Epidermal melanocyte (primary cell): ENCODE data around the gene CCDC69.
"Not testable (repeated sequence)": the region's sequence is repeated elsewhere in the genome, so short reads cannot be mapped to it uniquely, and the experiment has no call there.

Experiments used
- DNase-seq: peaks from one replicate; pipeline ENCODE4 v3.0.0; 2011; ENCODE audit warnings: low spot score; ENCODE audit not compliant: insufficient read length

The CCDC69 gene

DNA sequence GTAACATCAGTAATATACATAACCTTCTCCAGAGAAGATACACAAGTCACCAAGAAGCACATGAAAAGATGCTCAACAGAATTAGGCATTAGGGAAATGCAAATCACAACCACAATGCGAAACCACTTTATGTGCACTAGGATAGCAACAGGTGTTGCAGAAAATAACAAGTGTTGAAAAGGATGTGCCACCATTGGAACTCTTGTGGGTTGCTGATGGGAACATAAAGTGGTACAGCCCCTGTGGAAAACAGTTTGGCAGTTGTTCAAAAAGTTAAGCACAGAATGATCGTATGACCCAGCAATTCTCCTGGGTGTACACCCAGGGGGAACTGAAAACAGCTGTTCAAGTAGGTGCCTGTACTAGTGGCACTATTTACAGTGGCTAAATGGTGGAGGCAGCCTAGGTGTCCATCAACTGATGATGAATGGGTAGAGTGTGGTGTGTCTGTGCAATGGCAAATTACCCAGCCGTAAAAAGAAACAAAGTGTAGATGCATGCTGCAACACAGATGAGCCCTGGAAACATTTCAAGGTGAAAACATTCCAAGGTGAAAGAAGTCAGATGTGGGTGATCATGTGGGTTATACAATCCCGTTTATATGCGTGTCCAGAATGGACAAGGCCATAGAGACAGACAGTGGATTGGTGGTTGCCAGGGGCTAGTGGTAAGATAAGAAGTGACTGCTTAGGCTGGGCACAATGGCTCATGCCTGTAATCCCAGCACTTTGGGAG, 27.2 kb downstream of the CCDC69 start:
- DNase-seq = no peak

DNA sequence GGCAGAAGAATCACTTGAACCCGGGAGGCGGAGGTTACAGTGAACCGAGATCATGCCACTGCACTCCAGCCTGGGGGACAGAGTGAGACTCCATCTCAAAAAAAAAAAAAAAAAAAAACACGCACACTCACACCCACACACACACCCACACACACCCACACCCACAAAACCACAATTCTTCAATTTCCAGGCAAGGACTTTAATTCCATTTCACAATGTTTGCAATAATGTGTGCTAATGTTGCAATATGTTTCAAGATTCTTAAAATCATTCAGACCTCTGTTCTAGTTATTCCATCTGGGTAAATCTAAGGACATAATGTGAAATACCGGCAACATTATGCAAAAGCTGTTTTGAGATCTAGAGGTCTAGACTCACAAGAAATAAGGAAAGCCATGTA, 28.3 kb downstream of the CCDC69 start:
- DNase-seq = no peak

DNA sequence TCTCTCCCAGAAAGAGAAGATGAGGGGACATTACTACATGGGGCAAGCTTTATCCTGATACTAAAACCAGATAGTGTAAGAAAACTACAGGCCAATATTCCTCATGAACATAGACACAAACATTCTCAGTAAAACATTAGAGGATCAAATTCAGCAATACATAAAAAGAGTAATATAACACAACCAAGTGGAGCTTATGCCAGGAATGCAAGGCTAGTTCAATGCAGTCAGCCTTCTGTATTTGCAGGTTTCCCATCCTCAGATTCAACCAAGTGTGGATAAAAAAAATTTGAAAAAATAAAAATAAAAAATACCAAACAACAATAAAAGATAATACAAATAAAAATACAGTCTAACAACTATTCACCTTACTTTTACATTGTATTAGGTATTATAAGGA, 31.3 kb downstream of the CCDC69 start:
- no peak for DNase-seq

DNA sequence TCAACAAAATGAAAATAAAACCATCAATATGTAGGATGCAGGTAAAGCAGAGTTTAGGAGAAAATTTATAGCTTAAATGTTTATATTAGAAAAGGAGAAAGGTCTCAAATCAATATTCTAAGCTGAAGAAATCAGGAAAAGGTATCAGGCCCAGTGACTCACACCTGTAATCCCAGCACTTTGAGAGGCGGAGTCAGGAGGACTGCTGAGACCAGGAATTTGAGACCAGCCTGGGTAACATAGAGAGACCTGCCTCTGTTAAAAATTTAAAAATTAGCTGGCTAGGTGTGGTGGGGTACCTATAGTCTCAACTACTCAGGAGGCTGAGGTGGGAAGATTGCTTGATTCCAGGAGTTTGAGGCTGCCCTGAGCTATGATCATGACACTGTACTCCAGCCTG, 32.2 kb downstream of the CCDC69 start:
- DNase-seq = no peak

DNA sequence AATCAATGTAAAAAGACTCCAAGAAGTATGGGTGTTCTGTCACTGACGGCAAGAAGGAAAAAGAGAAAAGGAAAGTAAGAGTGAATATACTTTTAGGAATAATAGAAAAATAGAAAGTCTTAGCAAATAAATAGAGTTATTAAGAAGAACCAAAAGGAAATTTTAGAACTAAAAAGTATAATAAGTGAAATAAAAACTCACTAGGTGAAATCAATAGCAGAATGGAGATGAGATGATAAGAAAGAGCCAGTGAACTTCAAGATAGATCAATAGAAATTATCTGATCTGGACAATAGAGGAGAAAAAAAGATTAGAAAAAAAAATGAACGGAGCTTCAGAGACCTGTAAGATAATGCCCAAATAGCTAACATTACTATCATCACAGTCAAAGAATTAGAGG, 34.7 kb downstream of the CCDC69 start:
- no peak for DNase-seq

DNA sequence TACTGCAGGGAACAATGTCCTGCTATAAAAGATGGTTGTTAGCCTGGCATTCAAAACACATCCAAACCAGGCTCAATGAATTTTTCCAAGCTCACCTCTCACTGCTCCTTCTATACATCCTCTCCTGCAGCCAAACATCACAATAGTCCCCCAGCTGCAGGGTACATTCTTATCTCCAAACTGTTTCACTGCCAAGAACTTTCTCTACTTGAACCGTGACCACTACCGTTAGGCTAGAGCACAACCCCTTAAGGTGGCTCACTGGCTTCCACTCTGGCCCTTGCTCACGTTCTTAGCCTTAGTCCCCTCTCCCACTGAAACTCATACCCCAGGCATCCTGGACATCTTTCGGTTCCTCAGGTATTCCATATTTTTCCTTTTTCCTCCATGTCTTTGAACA, 37.4 kb downstream of the CCDC69 start:
- no peak for DNase-seq

DNA sequence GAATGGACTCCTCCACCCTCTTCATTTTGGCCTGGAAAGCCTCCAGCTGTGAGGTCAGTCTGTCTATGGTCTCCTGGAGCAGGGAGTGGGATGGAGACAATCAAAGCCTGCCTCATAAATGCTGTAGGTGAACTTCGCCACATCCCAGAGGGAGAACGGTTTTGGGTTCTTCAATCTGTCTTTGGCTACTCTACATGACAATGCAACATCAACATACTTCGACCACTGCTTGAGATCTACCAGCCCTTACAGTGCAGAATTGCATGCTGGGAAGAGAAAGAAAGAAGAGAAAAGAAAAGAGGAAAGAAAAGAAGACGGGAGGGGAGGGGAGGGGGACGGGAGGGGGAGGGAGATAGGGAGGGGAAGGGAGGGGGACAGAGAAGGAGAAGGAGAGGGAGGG, 37.8 kb downstream of the CCDC69 start:
- no peak for DNase-seq

DNA sequence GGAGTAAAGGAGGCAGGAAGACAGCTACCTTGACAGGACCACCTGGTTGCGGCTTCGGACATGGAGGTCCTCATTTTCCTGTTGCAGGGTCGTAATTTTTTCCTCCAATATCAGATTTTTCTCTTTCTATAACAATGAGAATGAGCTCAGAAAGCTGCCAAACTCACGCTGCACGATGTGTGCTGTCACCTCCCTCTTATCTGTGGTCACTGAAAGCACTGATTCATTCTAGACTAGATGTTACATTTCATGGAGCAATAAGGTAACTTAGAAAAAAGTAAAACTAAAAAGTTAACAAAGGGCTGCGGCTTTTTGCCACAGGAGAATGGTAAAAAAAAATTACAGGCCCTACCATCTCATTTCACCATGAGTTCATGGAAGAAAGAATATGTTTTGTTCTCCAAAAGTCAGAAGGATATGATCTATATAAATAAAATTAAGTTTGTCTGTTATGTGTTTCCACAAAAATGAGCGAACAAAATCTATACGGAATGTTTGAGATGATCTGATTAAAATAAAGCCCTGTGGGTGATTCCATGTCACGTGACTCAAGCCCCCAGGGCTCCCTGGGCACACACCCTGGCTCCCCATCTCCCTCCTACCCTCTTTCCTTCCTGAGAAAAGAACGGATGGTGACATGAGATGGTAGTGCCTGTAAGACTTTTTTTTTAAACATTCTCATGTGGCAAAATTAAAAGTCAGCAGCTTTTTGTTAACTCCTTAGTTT, 39.4 kb downstream of the CCDC69 start:
- no peak for DNase-seq

DNA sequence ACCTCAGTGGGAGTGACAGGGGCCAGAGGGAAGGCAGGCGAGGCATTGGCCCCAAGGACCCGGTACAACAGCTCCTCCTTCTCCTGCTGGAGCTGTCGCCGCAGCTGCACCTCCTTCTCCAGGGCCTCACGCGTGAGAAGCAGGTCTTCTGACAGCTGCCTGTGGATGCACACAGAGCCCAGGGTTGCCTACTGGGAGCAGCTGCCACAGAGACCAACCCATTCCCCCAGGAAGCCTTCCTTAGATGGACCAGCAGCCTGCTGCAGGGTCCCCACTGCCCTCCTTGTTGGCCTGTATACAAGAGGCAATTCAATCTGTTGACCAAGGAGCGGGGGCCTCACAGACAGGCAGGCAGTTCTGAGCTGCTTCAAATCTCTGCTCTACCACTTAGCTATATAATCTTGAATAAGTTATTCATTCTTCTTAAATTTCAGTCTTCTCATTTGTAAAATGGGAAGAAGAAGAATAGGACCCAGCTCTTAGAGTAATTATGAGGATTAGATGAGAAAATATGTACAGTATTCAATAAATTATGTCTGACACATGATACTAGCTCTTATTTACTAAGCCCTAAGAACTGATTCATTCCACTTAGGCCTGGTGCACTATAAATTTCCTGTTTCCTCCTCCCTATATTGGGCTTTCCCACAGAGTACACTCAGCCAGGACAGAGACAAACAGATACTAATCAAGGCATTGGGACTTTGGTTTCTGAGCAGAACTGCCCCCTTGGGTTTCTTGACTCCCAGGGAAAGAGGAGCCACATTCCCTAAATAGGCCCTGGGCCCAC, 40.2 kb downstream of the CCDC69 start:
- no peak for DNase-seq

DNA sequence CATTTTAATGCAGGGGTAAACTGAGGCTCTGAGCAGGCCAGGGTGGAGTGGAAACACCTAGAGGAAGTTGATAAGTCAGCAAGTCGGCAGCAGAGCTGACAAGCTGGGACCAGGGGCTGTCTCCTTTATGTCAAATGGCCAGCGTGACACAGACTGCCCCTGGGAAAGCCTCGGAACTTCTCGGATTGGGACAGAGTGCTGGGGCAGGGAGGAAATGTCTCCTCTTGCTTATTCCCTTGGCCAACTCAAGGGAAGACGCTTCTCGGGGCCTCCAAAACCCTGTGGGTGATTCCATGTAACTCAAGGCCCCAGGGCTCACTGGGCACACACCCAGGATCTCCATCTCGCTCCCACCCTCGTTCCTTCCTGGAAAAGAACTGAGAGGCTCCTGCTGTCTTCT, 40.9 kb downstream of the CCDC69 start:
- no peak for DNase-seq

DNA sequence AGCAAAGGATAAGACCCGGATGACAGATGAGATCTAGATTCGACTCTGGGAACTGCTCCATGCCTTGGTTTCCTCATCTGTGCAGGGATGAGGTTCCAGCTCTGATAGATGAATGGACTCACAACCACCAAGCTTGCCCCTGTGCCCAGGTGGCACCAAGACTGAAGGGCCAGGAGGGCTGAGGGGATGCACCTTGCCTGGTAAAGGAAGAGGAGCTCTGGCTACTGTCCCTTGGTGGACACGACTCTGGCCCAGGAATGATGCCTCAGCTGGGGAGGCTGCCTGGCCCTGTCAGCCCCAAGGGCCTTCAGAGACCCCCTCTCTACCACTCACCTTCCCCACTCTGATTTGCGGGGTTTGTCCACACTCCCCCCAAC, 41.4 kb downstream of the CCDC69 start:
- no peak for DNase-seq

DNA sequence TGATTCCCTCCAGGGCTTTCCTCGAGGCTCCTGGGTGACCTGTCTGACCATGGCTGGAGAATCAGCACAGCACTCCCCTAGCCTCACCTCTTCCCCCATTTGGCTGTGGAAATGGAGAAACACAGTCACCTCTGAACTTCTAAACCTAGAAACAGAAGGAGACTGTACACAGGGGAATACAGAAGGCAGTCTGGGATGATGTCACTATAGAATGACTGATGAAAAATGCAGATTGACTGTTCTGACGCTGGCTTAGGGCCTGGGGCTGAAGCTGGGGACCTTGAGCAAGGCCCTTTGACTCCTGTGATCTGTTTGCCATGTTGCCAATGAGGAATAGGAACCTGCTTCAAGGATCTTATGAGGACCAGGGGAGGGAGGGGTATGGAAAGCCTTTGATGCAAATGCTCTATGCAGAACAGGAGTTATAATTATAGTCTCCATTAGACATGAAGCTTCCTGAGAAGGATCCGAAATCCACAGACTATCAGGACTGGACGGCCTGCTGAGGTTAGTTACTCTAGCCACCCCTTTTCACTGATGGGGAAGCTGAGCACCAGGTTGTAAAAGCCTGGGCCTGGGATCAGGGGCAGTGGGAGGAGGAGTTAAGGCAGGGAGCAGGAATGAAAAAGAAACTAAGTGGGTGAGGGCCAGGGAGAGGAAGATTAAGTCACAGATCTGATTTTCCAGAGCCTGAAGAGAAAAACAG, 41.9 kb downstream of the CCDC69 start:
- DNase-seq = no peak

DNA sequence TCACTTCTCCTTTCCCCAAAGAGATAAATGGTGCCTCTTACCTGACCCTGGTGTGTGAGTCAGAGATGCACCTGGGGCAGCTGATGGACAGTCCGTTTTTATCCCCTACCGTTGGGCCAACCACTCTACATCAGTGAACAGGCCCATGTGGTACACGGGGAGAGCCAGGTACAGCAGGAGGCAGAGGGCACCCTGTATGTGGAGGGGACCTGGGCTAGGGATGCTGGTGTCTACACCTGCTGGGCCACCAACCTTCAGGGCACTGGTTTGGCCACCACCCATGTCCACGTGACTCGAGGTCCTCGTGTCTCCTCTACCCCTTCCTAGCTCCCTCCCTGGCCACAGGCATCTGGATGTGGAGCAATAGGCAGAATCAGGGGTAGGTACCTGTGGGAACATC, 43.6 kb downstream of the CCDC69 start:
- no peak for DNase-seq

DNA sequence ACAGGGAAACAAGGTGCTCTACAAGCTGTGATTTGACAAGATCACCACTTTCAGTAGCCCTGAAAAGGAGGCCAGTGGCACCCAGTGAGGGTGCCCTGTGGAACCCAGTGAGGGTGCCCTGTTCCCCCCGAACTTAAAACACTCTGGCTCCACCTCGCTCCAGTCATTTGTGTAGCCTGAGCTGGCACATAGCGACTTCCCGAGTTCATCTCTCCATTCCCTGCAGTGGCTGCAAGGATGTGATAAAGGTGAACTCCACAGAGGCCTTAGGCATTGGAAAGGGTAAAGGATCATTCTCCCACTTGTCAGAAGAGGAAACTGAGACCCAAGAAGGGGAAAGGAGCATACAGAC, 44.4 kb downstream of the CCDC69 start:
- no peak for DNase-seq

DNA sequence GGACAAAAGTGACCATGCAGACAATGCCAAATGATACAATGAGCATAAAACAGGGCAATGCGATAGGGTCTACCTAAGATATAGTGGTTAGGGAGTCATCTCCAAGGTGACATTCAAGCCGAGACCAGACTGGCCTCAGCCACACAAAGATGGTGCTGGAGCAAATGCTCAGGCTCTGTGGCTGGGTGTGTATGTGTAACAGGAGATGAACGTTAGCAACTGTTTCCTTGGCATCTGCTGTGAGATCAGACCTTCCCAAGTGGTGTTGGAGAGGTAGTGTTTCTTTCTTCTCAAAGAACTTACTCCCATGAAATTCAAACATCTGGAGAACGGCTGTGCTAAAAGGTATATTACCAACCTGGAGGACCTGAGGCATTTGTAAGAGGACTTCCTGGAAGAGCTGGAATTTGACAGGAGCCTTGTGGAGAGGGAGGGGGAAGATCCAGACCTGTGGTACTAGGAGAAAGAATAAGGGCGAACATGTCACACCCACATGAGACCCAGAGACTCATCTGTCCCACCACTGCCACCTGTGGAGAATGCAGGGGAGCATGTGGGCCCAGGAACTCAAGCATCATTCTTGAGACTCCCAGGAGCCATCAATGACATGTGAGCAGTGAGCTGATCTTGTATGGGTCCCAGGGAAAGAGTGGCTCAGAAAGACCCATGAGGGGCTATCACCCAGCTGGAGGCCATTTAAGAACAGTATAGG, 45.0 kb downstream of the CCDC69 start:
- no peak for DNase-seq

DNA sequence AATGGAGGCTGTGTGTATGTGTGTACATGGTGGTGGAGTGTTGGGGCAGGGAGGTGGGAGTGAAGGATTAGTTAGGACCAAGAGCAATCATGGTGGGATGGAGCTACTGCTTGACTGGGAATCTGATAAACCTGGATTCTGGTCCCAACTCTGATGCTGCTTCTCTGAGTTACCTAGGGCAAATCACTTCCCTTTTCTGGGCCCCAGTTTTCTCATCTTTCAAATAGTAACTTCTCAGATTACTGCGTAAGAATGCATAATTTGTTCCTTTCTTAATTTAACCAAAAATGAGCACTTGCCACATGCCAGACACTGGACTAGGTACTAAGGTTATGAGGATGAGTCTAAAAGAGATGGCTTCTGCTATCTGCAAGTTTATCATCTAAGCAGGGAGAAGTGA, 45.5 kb downstream of the CCDC69 start:
- DNase-seq = no peak

DNA sequence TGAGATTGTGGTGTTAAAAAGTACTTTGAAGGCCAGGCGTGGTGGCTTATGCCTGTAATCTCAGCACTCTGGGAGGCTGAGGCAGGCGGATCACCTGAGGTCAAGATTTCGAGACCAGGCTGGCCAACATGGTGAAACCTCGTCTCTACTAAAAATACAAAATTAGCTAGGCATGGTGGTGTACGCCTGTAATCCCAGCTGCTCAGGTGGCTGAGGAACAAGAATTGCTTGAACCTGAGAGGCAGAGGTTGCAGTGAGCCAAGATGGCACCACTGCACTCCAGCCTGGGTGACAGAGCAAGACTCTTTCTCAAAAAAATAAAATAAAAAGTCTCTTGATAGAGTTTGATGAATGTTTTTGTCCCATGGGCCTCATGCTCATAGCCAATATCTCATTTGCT, 47.6 kb downstream of the CCDC69 start:
- DNase-seq = not testable (repeated sequence)

DNA sequence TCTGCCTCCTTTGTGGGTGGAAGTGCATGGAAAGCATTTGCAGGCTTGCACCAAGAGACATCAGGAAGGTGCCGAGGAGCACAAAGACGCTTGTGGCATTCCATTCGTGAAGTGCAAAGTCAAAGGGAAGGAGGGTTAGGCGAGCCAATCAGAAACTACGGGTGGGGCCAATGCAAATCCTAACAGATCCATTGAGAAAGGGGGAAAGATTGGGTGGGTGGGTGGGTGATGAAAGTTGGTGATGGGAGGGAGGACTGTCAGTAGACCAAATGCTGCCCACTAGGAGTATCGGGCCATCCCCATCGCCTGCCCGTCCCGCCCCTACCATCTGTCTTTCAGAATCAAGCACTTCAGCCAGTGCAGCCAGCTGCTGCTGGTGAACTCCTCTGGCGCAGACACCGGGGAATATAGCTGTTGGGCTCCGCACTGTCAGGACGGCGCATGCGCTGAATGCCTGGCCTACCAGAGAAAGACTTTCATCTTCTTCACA, 49.2 kb downstream of the CCDC69 start:
- DNase-seq = no peak

DNA sequence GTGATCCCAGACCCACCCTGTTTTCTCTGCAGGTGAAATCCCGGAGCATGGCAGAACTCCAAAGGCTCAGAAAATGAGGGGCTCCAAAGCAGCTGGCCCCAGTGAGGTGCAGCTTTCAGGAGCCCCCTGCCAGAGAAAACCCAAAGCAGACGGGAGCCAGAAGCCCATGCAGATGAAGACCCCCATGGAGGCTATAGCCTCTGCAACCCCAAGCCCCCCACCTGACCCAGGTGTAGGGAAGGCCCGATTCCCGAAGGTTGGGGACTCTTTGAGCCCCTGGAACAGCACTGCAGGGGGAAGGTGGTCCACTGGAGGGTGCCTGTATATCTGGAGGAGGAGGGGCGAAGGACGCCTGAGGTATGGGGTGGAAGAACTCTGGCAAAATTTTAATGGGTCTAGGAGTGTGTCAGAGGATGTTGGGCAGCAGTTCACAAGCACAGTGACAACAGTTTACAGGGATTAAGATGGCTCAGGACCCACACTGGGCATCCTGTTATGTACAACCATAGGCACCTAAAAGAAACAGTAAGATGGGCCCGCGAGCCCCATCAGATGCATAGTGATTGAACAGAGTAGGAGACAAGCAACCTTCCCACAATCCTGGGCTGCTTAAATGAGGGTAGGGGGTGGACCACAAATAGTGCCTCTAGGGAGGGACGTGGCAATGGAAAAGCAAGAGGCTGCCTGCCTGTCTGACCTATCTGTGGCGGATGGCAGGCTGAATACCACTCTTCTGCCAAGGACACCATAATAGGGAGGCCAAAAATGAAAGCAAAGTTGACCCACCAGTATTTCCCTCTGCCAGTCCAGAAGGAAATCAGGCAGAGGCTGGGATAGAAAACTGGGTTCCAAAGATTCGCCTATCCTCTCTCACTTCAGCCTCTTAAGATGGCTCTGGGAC, 49.9 kb downstream of the CCDC69 start:
- DNase-seq = no peak

DNA sequence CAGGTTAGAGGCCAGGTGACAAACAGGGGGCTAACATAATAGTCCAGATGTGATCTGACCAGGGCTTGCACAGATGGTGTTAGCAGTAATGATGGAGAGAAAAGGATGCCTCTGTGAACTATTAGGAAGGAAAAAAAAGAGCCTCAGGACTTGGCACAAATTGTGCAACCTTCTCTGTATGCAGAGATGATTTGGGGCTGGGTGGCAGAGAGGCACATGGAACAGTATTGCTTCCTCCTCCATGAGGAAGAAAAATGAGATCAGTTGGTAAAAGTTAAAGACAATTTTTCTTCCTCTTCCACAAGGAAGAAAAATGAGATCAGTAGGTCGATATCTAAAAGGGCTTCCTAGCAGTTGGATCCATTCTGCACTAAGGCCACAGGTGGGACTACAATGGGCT, 52.4 kb downstream of the CCDC69 start:
- no peak for DNase-seq
